MM.1S (cell line): ENCODE data around the gene AFAP1.

Experiments
- DNase-seq: peaks from one replicate; pipeline ENCODE4 v3.0.0-alpha.2; 2015
- H2AFZ ChIP-seq: fragments of 300-600 bp; sonication (generic); 2 replicates; pipeline ENCODE4 v1.6.0; 2016; ENCODE audit warnings: antibody characterized with exemption, low read length
- H3F3A ChIP-seq: fragments of 300-600 bp; sonication (generic); 2 replicates; pipeline ENCODE4 v1.6.1; 2016; ENCODE audit warnings: mild to moderate bottlenecking, antibody characterized with exemption, low read length, moderate library complexity, mixed read lengths; ENCODE audit not compliant: insufficient read depth
- H3K27ac ChIP-seq: fragments of 300-600 bp; sonication (generic); 2 replicates; pipeline ENCODE4 v1.5.1; 2016; ENCODE audit warnings: mild to moderate bottlenecking, low read length
- H3K27me3 ChIP-seq: fragments of 300-600 bp; sonication (generic); replicated peaks from 2 replicates; pipeline ENCODE4 v1.6.0; 2016; ENCODE audit warnings: low read length; ENCODE audit not compliant: insufficient read depth
- H3K36me3 ChIP-seq: fragments of 300-600 bp; sonication (generic); replicated peaks from 2 replicates; pipeline ENCODE4 v1.6.1; 2016; ENCODE audit warnings: mild to moderate bottlenecking, low read length, mixed read lengths; ENCODE audit not compliant: insufficient read depth
- H3K4me1 ChIP-seq: fragments of 300-600 bp; sonication (generic); 2 replicates; pipeline ENCODE4 v1.6.1; 2016; ENCODE audit warnings: low read length, mixed read lengths
- H3K4me2 ChIP-seq: fragments of 300-600 bp; sonication (generic); 2 replicates; pipeline ENCODE4 v1.6.0; 2016; ENCODE audit warnings: low read depth, low read length
- H3K4me3 ChIP-seq: fragments of 300-600 bp; sonication (generic); 2 replicates; pipeline ENCODE4 v1.5.1; 2016; ENCODE audit warnings: low read length, mixed read lengths
- H3K79me2 ChIP-seq: fragments of 300-600 bp; sonication (generic); 2 replicates; pipeline ENCODE4 v1.6.1; 2016; ENCODE audit warnings: mixed run types, low read length, mixed read lengths
- H3K9ac ChIP-seq: fragments of 300-600 bp; sonication (generic); 2 replicates; pipeline ENCODE4 v1.6.1; 2016; ENCODE audit warnings: low read length, mixed read lengths
- H3K9me2 ChIP-seq: fragments of 300-600 bp; sonication (generic); replicated peaks from 2 replicates; pipeline ENCODE4 v1.6.1; 2016; ENCODE audit warnings: mild to moderate bottlenecking, low read length, mixed read lengths; ENCODE audit not compliant: insufficient read depth
- H3K9me3 ChIP-seq: fragments of 300-600 bp; sonication (generic); replicated peaks from 2 replicates; pipeline ENCODE4 v1.6.1; 2016; ENCODE audit warnings: mild to moderate bottlenecking, low read length, mixed read lengths; ENCODE audit not compliant: insufficient read depth
- H4K20me1 ChIP-seq: fragments of 300-600 bp; sonication (generic); 2 replicates; pipeline ENCODE4 v1.6.1; 2016; ENCODE audit warnings: mild to moderate bottlenecking, low read length, moderate library complexity, mixed read lengths; ENCODE audit not compliant: insufficient read depth
- EZH2 ChIP-seq: fragments of 300-600 bp; sonication (generic); optimal IDR thresholded peaks from 2 replicates; pipeline ENCODE3; 2017; ENCODE audit warnings: low read depth, mild to moderate bottlenecking, antibody characterized with exemption, low read length, mixed read lengths
- EZH2phosphoT487 ChIP-seq: fragments of 300-600 bp; sonication (generic); IDR thresholded peaks from 2 replicates; pipeline ENCODE4 v1.6.1; 2018; ENCODE audit warnings: antibody characterized with exemption, low read length
- TF ChIP-seq, protein P1 (sequence below): fragments of 300-600 bp; sonication (generic); IDR thresholded peaks from 2 replicates; pipeline ENCODE4 v1.5.1; 2016; ENCODE audit warnings: antibody characterized with exemption, low read length, mixed read lengths

The AFAP1 gene

DNA sequence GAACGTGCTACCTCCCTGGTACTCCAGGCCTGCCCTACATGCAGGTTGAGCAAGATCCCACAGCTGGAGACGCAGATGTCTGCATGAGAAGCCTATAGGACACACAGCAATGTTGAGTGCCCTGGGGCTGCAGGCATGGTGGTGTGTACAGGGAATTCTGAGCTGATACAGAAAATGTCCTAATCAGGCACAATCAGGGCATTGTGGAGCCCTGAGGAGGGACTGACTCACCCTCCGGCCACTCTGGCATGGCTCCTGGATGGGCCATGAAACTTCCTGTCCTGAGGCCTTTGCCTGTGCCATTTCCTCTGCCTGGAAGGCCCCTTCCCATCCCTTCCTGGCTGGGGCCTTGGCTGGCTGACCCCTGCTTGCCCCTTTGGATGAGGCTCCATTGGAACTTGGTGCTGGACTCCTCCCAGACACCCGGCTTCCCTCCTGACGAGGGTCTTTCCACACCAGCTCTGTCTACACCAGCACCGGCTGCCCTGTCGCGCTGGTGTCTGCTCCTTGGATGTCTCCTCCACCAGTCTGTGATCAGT is 16.7 kb upstream of the AFAP1 start:
- no peak for DNase-seq
- TF ChIP-seq EZH2 (no peak), EZH2phosphoT487 (no peak)
- TF ChIP-seq, protein P1, sequence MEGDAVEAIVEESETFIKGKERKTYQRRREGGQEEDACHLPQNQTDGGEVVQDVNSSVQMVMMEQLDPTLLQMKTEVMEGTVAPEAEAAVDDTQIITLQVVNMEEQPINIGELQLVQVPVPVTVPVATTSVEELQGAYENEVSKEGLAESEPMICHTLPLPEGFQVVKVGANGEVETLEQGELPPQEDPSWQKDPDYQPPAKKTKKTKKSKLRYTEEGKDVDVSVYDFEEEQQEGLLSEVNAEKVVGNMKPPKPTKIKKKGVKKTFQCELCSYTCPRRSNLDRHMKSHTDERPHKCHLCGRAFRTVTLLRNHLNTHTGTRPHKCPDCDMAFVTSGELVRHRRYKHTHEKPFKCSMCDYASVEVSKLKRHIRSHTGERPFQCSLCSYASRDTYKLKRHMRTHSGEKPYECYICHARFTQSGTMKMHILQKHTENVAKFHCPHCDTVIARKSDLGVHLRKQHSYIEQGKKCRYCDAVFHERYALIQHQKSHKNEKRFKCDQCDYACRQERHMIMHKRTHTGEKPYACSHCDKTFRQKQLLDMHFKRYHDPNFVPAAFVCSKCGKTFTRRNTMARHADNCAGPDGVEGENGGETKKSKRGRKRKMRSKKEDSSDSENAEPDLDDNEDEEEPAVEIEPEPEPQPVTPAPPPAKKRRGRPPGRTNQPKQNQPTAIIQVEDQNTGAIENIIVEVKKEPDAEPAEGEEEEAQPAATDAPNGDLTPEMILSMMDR = no peak

DNA sequence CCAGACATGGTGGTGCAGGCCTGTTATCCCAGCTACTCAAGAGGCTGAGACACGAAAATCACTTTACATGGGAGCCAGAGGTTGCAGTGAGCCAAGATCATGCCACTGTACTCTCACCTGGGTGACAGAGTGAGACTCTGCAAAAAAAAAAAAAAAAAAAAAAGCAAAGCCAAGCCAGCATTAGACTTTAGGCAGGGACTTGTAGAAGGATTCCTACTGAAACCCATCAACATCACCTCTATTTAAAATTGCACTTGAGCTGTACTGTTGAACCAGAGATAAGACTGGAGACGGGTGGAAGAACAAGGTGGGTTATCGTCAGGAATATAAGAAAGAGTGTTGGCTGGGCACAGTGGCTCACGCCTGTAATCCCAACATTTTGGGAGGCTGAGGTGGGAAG is 15.7 kb upstream of the AFAP1 start:
- TF ChIP-seq EZH2 (no peak), EZH2phosphoT487 (no peak)
- TF ChIP-seq, protein P1 = no peak

More for the DNA sequence above, 16.7 kb upstream of the AFAP1 start:
- Histone ChIP-seq H4K20me1 (no peaks in the 10 kb centered on the region), H3K27ac (no peak overlapping the region), H3K4me3 (no peak overlapping the region), H3K79me2 (no peaks in the 10 kb centered on the region), H2AFZ (no peak overlapping the region), H3K4me1 (no peaks in the 10 kb centered on the region), H3K9me3 (no peaks in the 10 kb centered on the region), H3K27me3 (peaks cover 72% of the 10 kb centered on the region), H3K4me2 (no peak overlapping the region), H3K9me2 (no peaks in the 10 kb centered on the region), H3K9ac (no peak overlapping the region), H3F3A (no peaks in the 10 kb centered on the region), H3K36me3 (no peaks in the 10 kb centered on the region)

DNA sequence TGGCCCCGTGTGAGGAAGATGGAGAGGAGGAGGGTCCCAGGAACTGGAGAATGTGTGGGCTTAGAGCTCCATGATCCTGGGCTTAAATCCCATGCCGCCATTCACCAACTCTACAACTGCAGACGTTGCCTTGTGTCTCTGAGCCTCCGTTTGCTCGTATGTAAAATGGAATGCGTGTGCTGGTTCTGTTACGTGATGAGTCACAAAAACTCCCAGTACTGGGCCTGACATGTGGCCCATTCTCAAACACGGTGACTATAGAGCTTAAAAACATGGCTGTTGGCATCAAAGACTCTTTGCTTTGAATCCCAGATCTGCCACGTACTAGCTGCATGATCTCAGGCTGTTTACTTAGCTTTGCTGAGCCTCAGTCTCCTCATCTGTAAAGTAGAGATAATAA is 13.0 kb upstream of the AFAP1 start:
- Histone ChIP-seq H3K9me2 (no peaks in the 10 kb centered on the region), H3F3A (no peaks in the 10 kb centered on the region), H3K9me3 (no peaks in the 10 kb centered on the region), H3K27ac (no peak overlapping the region), H4K20me1 (no peaks in the 10 kb centered on the region), H3K4me3 (no peak overlapping the region), H3K36me3 (no peaks in the 10 kb centered on the region), H3K27me3 (peaks cover 68% of the 10 kb centered on the region), H3K4me1 (no peaks in the 10 kb centered on the region), H3K79me2 (no peaks in the 10 kb centered on the region), H3K4me2 (no peak overlapping the region), H2AFZ (no peak overlapping the region), H3K9ac (no peak overlapping the region)
- TF ChIP-seq, protein P1 = no peak
- no peak for TF ChIP-seq EZH2
- TF ChIP-seq EZH2phosphoT487 = no peak
- no peak for DNase-seq

More for the DNA sequence above, 15.7 kb upstream of the AFAP1 start:
- no peaks in the 10 kb centered on the region for H3K9me3 ChIP-seq
- no peaks in the 10 kb centered on the region for H3K9me2 ChIP-seq
- H3K4me2 ChIP-seq = no peak overlapping the region
- H3K27ac ChIP-seq = no peak overlapping the region
- no peaks in the 10 kb centered on the region for H3K79me2 ChIP-seq
- no peaks in the 10 kb centered on the region for H3K36me3 ChIP-seq
- H3F3A ChIP-seq = no peaks in the 10 kb centered on the region
- no peak overlapping the region for H2AFZ ChIP-seq
- H3K4me1 ChIP-seq = no peaks in the 10 kb centered on the region
- H3K9ac ChIP-seq = no peak overlapping the region
- no peak for DNase-seq
- peaks cover 68% of the 10 kb centered on the region for H3K27me3 ChIP-seq
- no peaks in the 10 kb centered on the region for H4K20me1 ChIP-seq
- H3K4me3 ChIP-seq = no peak overlapping the region
